ENCODE measurements around the gene PARD3B.

DNA sequence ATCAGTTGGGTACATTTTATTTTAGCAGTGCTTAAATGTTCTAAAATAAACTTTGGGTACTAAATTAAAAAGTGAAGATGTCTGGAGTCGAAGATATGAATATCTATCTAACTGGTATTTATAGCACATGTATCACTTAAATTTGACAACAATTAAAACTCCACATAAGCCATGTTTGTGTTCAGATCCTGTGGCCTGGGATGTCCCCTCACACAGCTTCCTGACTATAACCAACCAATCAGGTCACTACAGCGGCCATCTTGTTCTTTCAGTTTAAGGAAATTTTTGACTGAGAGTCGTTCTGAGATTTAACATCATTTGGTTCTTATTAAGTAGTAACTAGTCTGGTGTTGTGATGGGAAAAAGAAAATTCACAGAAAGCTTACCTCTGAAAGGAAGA lies 966.4 kb downstream of the PARD3B start:
- TF ChIP-seq, protein P1, sequence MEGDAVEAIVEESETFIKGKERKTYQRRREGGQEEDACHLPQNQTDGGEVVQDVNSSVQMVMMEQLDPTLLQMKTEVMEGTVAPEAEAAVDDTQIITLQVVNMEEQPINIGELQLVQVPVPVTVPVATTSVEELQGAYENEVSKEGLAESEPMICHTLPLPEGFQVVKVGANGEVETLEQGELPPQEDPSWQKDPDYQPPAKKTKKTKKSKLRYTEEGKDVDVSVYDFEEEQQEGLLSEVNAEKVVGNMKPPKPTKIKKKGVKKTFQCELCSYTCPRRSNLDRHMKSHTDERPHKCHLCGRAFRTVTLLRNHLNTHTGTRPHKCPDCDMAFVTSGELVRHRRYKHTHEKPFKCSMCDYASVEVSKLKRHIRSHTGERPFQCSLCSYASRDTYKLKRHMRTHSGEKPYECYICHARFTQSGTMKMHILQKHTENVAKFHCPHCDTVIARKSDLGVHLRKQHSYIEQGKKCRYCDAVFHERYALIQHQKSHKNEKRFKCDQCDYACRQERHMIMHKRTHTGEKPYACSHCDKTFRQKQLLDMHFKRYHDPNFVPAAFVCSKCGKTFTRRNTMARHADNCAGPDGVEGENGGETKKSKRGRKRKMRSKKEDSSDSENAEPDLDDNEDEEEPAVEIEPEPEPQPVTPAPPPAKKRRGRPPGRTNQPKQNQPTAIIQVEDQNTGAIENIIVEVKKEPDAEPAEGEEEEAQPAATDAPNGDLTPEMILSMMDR (IDR thresholded peaks at IDR 0.05; ENCODE audit: insufficient read depth, low read length, poor library complexity, severe bottlenecking) = no peak
- TF ChIP-seq EZH2phosphoT487 (conservative IDR thresholded peaks at IDR 0.05; ENCODE audit: low read length) = no peak

Measured in SU-DHL-6 (cell line).